KBM-7 (cell line): ENCODE data around the gene GPA33.
A peak's percentile ranks its signal among the peaks of the same experiment; 100 is the strongest.
"Not testable (repeated sequence)": the region's sequence is repeated elsewhere in the genome, so short reads cannot be mapped to it uniquely, and the experiment has no call there.

Experiments
- DNase-seq: peaks from one replicate; pipeline ENCODE4 v3.0.0-alpha.2; 2015
- in situ Hi-C: fragments of 300-500 bp; cut with MboI; formaldehyde crosslinking; loops from 2 replicates; pipeline ENCODE4 v1.14.3; 2020; ENCODE audit warnings: low sequenced_read_pairs, low pct_unique_long_range_greater_than_20kb, mixed read lengths

Gene GPA33

GRCh38 chr1:167066333-167067122 is 23.6 kb downstream of the GPA33 start:
- DNase-seq: peak; percentile 87
- in situ Hi-C loops: loop anchor here (10.0 kb wide), 2 partner anchors 58 to 148 kb away; no protein-coding TSS in a partner anchor

- DNase-seq: no peak
- in situ Hi-C loops: loop anchor here (10.0 kb wide), 2 partner anchors 59 to 149 kb away; no protein-coding TSS in a partner anchor
Observed at GRCh38 chr1:167065471-167065870, 24.7 kb downstream of the GPA33 start.

- in situ Hi-C loops: loop anchor here (10.0 kb wide), 2 partner anchors 60 to 150 kb away; no protein-coding TSS in a partner anchor
- no peak for DNase-seq
Observed at GRCh38 chr1:167064621-167065020, 25.6 kb downstream of the GPA33 start.

DNA sequence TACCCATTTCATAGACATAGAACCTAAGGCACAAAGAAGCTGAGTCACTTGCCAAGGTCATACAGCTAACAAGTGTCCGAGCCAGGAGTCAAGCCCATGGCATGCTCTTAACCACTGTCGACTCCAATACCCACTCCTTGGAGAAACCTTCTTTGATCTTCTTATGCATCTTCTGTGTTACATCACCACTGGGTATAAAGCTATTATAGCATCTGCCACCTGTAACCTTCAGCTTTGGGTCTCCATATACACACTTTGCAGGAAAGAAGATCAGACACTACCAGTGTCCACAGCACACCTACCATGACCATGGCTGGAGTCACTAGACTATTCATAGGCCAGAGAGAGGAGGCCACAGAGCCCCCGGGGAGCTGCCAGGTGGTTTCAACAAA is 29.1 kb downstream of the GPA33 start:
- no peak for DNase-seq
- in situ Hi-C loops: loop anchor here (10.0 kb wide), 2 partner anchors 64 to 154 kb away; no protein-coding TSS in a partner anchor

GRCh38 chr1:167060141-167061072 is 29.8 kb downstream of the GPA33 start:
- no peak for DNase-seq
- in situ Hi-C loops: loop anchor here (10.0 kb wide), 2 partner anchors 64 to 154 kb away; no protein-coding TSS in a partner anchor

- no peak for DNase-seq
- in situ Hi-C loops: loop anchor here (10.0 kb wide), 3 partner anchors 65 to 155 kb away; no protein-coding TSS in a partner anchor
Observed at GRCh38 chr1:167059809-167060107, 30.4 kb downstream of the GPA33 start.

GRCh38 chr1:167059045-167059808 is 30.9 kb downstream of the GPA33 start:
- in situ Hi-C loops: loop anchor here (10.0 kb wide), 1 partner anchor 144 kb away; no protein-coding TSS in a partner anchor
- peak; percentile 92 for DNase-seq

GRCh38 chr1:167057241-167057688 is 32.9 kb downstream of the GPA33 start:
- peak; percentile 82 for DNase-seq
- in situ Hi-C loops: loop anchor here (10.0 kb wide), 1 partner anchor 142 kb away; no protein-coding TSS in a partner anchor

GRCh38 chr1:167056529-167057231 is 33.5 kb downstream of the GPA33 start:
- in situ Hi-C loops: loop anchor here (10.0 kb wide), 1 partner anchor 142 kb away; no protein-coding TSS in a partner anchor
- DNase-seq: no peak

DNA sequence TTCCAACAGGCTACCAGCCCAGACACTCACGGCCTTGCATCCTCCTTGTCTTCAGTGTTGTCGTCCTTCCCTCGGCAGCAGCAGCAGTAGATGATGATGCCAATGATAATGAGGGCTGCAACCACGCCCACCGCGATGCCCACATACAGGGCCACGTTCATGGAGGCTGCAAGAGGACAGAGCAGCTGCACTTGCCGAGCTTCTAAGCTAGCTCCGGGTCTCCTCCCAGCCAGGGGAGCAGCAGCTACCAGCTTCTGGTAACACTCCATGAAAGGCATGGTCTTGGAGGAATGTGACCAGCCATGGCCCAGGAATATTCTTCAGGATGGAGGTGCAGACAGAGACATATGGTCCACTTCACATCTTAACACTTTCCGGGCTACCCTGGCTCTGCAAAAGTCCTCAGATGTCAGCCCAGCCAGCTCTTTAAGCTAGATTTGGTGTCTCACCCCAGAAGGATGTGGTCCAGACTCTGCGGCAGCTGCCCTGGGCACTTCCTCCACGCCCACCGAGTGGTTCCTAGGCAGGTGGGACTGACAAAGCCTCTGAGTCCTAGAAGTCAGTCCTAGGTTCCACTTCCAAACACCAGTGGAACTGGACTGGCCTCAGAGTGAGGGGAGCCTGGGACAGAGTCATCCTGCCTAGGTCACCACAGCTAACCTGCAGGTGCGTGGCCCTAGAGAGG is 35.1 kb downstream of the GPA33 start:
- DNase-seq: no peak
- in situ Hi-C loops: loop anchor here (10.0 kb wide), 1 partner anchor 140 kb away; no protein-coding TSS in a partner anchor

GRCh38 chr1:167054531-167054930 is 35.6 kb downstream of the GPA33 start:
- no peak for DNase-seq
- in situ Hi-C loops: loop anchor here (10.0 kb wide), 1 partner anchor 140 kb away; no protein-coding TSS in a partner anchor

GRCh38 chr1:167052389-167052788 is 37.8 kb downstream of the GPA33 start:
- peak; percentile 35 for DNase-seq
- in situ Hi-C loops: loop anchor here (10.0 kb wide), 1 partner anchor 138 kb away; no protein-coding TSS in a partner anchor

GRCh38 chr1:167051907-167052306 is 38.3 kb downstream of the GPA33 start:
- in situ Hi-C loops: loop anchor here (10.0 kb wide), 1 partner anchor 137 kb away; no protein-coding TSS in a partner anchor
- no peak for DNase-seq

GRCh38 chr1:167043752-167044488 is 46.3 kb downstream of the GPA33 start:
- in situ Hi-C loops: no loop called here
- DNase-seq: peak; percentile 85

DNA sequence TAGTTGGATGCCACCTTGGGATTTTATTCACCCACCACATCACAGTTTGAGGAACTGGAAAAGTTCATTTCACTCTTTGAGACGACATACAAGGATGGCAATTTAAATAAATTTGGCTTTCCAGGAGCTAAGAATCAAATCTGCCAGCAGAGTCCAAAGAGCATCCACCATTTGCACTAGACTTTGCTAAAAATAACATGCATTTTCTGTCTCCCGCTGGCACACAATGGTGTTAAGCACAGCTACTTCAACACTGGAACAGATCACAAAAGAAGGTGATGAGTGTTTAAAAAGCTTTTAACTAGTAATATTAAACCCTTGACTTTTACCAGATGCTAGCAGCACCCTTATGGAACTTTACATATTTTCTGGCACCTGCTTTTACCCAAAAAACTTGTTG is 56.5 kb downstream of the GPA33 start:
- no peak for DNase-seq
- in situ Hi-C loops: no loop called here

DNA sequence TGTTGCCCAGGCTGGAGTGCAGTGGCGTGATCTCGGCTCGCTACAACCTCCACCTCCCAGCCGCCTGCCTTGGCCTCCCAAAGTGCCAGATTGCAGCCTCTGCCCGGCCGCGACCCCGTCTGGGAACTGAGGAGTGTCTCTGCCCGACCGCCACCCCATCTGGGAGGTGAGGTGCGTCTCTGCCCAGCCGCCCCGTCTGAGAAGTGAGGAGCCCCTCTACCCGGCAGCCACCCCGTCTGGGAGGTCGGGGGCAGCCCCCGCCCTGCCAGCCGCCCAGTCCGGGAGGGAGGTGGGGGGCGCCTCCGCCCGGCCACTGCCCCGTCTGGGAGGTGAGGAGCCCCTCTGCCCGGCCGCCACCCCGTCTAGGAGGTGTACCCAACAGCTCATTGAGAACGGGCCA is 60.6 kb downstream of the GPA33 start:
- DNase-seq, in situ Hi-C loops: not testable (repeated sequence)

GRCh38 chr1:167022384-167022783 is 67.8 kb downstream of the GPA33 start:
- in situ Hi-C loops: no loop called here

More at GRCh38 chr1:167022384-167022783, 67.8 kb downstream of the GPA33 start:
- no peak for DNase-seq
